GM18907 (cell line): Measurements from ENCODE around the gene LTA.

Experiments
- ATAC-seq: cut with Tn5 transposase; IDR thresholded peaks from one replicate; pipeline ENCODE4 v1.9.1; 2021; ENCODE audit warnings: mild to moderate bottlenecking, moderate library complexity; ENCODE audit not compliant: unreplicated experiment

The LTA gene, protein sequence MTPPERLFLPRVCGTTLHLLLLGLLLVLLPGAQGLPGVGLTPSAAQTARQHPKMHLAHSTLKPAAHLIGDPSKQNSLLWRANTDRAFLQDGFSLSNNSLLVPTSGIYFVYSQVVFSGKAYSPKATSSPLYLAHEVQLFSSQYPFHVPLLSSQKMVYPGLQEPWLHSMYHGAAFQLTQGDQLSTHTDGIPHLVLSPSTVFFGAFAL

DNA sequence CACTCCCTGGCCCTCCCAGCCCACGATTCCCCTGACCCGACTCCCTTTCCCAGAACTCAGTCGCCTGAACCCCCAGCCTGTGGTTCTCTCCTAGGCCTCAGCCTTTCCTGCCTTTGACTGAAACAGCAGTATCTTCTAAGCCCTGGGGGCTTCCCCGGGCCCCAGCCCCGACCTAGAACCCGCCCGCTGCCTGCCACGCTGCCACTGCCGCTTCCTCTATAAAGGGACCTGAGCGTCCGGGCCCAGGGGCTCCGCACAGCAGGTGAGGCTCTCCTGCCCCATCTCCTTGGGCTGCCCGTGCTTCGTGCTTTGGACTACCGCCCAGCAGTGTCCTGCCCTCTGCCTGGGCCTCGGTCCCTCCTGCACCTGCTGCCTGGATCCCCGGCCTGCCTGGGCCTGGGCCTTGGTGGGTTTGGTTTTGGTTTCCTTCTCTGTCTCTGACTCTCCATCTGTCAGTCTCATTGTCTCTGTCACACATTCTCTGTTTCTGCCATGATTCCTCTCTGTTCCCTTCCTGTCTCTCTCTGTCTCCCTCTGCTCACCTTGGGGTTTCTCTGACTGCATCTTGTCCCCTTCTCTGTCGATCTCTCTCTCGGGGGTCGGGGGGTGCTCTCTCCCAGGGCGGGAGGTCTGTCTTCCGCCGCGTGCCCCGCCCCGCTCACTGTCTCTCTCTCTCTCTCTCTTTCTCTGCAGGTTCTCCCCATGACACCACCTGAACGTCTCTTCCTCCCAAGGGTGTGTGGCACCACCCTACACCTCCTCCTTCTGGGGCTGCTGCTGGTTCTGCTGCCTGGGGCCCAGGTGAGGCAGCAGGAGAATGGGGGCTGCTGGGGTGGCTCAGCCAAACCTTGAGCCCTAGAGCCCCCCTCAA lies at the start of gene LTA:
Gene LTA, plus strand, starts transcription at position 249 of the 871 bp plus-strand sequence. Its CDS starts 454 bp downstream, at position 703.
- ATAC-seq, result peak; percentile 43

DNA sequence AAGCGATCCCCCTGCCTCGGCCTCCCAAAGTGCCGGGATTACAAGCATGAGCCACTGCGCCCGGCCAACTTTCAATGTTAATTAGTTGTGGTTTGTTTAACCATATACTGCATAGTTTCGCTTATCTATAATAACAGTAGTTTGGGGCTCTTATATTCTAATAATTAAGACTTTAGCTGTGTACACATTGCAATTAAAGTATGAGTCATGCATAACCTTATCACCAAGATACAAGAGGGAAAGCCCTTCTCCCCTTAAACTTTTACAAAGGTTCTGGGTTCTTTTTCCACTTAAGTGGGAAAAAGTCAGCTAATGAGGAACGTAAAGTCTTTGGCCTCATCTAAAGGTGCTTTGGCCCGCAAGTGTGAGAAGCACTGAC lies 46.5 kb upstream of the LTA start:
- no peak for ATAC-seq

DNA sequence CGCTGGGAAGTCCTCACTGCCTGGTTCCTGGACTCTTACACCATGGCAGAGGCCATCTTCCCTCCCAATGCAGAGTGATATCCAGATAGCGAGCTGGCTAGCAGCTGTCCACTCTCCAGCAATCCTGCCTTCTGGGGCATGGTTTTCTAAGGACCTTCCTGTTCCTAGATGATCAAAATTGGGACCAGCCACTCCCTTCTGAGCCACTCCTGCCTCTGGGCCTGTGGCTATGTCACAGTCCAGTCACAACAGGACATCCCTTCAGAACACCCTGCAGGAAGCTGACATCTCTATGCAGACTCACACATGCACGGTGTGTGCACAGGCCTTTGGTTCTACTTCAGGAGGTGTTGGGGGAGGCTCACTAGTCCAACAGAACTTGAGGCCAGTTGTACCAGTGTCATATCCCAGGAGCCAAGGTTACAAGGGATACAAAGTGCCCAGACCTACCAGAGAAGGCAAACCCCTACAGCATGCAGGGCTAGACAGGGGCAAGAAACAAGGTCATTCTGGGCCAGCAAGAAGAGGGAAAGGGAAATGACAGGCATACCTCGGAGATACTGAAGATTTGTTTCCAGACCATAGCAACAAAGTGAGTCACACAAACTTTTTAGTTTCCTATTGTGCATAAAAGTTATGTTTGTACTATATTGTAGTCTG lies 46.0 kb upstream of the LTA start:
- no peak for ATAC-seq

DNA sequence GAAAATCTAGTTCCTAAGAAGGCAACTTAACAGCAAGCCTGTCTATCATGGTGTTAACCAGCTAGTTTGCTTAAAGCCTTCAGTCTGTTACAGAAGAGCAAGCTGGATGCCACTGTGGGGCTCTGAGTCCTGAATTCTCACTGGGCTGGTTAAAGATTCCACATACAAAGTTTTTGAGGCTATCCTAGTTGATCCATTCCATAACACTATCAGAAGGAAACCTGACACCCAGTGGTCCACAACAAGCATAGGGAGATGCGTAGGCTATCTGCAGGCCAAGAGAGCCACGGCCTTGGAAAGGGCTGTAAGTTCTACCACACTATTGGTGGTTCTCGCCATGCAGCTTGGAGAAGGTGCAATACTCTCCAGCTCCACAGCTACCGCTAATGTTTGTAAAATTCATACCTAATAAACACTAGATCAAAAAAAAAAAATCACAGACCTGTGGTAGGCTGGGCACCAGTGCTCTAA lies 43.7 kb upstream of the LTA start:
- no peak for ATAC-seq

DNA sequence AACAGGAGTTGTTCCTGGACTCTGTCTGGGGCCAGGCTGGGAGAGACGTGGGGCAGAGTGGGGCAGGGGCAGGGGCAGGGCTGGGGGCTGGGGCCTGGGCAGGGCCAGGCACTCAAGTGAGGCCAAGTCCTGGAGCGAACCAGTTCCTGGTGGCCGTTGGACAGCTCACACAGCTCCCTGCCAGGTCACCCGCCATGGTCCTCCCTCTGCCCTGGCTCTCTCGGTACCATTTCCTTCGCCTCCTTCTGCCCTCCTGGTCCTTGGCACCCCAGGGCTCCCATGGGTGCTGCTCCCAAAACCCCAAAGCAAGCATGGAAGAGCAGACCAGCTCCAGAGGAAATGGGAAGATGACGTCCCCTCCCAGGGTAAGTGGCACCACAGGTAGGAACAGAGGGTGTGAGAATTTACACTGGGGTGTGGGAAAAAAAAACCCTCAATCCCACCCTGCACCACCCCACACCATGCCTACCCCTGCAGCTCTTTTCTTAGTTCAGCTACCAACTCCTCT lies 43.2 kb upstream of the LTA start, which contains the start of gene MCCD1:
Gene MCCD1, plus strand, starts transcription at position 142 of the 508 bp plus-strand sequence. Its CDS starts 53 bp downstream, at position 195.
- no peak for ATAC-seq

DNA sequence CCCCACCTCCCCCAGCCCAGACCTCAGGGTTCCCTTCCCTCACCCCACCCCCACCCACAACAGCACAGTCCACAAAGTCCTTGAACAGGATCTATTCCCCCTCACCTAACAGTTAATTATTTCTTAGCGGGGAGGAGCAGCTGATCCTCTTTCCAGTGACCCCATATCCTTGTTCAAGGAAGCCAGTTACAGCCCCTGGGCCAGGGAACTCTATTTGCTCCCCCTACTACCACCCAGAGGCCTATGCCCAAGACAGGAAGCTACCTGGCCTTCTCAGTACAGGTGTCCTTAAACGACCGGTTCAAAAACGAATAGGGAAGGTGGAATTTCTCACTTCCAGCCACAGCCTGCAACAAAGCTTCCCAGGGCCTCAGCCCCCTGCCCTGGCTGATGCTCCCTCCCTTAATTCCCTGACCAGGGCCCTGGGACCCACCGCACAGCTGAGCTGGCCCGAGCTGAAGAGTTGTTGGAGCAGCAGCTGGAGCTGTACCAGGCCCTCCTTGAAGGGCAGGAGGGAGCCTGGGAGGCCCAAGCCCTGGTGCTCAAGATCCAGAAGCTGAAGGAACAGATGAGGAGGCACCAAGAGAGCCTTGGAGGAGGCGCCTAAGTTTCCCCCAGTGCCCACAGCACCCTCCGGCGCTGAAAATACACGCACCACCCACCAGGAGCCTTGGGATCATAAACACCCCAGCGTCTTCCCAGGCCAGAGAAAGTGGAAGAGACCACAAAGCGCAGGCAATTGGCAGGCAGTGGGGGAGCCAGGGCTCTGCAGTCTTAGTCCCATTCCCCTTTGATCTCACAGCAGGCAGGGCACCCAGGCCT lies 42.5 kb upstream of the LTA start:
- ATAC-seq, result no peak

DNA sequence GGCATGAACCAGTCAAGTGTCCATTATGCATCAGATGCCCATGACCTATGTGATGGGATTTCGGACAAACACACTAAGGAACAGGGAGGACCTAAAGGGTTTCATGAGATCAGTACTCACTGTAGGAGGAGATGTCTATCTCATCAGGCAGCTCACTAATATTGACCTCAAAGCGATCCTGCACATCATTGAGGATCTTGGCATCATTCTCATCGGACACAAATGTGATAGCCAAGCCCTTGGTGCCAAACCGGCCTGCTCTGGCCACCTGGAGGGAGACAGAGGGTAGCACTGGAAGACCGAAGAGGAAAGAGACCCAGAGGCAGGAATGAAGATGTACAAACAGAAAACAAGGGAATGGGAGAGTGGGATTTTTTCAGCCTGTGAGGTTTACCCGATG lies 41.4 kb upstream of the LTA start:
- ATAC-seq, result no peak

DNA sequence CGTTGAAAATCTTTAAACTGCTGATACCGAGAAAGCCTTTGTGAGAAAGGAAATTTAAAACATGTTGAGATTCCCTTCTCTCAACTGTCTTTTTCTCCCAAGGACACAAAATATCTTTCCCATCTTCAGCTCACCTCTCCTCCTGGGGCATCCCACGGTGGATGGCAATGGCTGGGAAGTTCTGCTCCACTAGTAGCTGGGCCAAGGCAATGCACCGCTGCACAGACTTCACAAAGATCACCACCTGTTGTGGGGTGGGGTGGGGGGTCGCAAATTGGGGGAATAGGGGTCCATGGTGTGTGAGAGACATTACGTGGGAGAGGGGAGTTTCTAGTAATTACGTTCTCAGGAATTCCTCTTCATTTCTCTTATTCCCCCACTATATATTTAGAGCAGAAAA lies 40.9 kb upstream of the LTA start:
- no peak for ATAC-seq

DNA sequence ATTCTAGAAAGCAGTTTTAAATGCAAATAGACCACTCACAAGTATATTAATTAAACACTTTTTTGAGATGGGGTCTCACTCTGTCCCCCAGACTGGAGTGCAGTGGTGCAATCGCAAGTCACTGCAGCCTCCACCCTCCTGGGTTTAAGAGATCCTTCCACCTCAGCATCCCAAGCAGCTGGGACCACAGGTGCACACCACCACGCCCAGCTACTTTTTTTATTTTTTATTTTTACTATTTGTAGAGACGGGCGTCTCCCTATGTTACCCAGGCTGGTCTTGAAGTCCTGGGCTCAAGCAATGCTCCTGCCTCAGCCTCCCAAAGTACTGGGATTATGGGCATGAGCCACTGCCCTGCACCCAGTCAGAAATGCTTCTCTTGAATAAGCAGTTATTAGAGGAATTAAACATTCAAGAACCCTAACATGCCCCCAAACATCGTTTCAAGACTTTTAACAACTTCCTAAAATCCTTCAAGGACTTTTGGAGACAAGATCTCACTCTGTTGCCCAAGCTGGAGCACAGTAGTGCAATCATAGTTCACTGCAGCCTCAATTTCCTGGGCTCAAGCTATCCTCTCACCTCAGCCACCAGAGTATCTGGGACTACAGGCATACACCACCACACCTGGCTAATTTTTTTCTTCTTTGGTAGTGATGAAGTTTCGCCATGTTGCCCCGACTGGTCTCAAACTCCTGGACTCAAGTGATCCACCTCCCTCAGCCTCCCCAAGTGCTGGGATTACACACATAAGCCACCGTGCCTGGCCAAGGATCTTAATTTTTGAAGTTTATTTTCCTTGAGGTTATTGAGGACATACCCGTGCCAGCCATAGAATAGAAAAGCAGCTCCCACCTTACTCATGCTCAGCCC lies 40.1 kb upstream of the LTA start:
- ATAC-seq, result no peak

DNA sequence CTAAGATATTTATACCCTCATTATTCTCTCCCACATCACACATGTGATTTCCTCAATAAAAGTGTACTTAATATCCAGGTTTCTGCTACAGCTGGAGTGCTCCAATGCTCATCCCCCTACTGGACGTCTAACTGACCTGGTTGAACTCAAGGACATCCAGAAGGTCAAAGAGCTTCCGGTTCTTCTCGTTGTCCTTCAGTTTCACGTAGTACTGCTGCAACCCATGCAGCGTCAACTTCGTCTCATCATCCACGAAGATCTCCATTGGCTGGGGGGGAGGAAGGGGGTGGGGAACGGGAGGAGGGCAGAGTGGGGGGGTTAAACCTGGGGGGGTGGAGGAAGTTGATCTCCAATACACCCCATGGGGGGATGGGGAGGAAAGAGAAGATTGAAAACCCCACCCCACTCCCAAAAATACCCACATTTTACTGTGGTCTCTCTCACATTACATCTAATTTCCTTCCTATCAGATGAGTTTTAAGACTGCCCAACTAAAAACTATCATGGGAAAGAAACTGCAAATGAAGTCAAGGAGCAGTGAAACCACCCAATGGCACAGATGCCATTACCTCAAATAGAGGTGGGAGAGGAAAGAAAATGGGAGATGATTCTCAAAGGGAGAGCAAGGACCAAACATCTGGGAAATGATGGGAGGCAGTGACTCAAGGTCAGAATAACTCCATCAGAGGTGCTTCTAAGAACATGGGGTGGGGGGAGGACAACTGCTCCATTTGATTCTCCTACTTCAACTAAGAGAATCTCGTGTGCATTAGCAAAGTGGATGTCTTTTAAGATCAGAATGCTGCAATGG lies 39.2 kb upstream of the LTA start:
- ATAC-seq, result no peak

DNA sequence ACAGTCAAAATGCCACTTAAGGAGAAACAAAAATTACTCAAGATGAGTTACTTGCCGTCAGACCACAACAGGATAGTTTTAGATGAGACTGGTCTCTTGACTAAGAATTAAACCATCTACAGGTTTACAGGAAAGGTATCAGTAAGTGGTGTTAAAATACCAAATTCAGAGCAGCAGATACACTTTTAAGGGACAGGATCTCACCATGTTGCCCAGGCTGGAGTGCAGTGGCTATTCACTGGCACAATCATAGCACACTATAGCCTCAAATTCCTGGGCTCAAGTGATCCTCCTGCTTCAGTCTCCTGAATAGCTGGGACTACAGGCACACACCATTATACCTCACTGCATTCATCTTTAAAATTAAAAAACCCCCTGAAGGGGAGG lies 38.6 kb upstream of the LTA start:
- ATAC-seq, result no peak

DNA sequence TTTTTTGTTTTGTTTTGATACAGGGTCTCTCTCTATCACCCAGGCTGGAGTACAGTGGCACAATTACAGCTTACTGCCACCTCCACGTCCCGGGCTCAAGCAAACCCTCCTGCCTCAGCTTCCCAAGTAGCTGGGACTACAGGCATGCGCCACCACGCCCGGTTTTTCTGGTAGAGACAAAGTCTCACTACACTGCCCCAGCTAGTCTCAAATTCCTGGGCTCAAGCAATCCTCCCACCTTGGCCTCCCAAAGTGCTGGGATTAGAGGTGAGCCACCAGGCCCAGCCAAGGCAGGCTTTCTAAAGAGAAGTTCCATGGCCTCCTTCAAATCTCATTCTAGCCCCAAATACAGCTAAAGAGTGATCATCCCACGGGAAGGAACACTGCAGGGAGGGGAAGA lies 38.1 kb upstream of the LTA start:
- ATAC-seq, result no peak

DNA sequence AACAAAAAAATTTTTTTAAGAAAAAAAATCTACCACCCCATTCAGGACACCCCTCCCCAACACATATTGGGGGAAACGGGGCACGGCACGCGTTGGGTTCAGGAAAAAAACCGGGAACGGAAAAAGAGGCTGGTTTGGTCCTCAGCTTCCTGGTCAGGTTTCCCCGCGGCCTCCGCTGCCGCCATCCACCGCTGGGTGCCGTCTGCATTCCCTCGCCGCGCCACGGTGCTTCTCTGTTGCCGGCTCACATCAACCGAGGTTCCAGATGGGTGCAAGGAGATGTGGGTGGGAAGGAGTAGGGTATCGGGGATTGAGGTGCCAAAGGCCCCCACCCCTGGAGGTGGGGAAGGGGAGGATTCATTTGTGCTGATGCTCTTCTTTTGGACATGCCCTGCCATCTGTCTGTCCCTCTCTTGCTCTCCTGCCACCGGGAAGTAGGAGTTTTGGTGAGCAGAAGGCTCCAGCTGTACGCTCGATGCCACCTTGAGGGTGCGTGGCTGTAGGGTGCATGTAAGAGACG lies 37.5 kb upstream of the LTA start:
- no peak for ATAC-seq

DNA sequence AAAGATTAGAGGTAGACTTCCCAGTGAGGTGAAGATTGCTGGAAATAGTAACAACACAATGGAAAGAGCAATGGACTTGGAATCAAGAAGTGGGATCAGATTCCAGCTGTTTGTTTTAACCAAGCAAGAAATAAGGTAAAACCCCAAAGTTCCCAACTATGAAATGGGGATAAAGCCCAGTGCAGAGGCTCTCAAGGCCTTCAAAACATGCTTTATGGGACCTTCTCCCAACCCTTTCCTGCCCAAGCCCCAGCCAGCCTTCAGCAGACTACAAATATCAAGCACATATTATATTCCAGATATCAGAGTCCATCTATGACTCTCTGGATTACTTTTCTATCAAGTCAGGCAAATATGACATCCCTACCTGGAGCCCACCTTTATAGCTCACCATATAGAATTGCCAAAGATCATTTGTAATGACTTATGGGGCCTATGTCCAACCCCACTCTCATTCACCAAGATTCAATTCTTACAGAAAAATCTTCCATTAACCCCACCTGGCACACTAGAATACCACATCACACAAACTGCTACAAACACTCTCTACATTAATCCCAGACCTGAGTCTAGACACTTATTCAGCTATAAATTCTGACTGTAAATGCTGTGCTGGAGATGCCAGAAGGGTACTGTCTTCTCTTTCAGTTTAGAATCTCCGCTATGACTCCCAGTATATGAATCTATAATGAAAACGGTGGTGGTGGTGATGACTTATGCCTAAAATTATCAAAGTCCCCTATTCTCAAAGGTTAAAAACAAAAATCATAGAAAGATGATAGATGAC lies 36.4 kb upstream of the LTA start:
- ATAC-seq, result no peak

DNA sequence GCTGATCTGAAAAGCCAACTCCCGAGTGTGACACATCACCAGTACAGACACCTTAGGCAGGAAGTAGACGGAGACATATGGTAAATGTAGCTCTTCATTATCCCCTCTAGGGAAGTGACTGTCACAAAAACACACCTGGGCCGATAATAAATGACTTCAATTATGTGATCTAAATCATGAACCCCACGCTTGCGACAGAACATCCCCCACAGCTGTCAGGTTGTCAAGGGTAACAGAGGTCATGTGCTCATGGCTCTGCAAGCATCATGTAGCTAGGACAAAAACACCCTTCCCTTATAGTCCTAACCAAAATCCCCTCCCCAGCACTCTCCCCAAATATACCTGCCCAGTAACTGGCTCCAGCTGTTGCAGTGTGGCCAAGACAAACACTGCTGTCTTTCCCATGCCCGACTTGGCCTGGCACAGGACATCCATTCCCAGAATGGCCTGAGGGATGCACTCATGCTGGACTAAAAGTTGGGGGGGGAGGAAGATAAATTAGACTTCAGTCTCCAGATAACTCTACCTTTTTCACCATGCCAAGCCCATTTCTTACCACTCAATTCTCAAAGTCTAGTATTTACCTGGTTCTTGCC lies 33.2 kb upstream of the LTA start:
- no peak for ATAC-seq

DNA sequence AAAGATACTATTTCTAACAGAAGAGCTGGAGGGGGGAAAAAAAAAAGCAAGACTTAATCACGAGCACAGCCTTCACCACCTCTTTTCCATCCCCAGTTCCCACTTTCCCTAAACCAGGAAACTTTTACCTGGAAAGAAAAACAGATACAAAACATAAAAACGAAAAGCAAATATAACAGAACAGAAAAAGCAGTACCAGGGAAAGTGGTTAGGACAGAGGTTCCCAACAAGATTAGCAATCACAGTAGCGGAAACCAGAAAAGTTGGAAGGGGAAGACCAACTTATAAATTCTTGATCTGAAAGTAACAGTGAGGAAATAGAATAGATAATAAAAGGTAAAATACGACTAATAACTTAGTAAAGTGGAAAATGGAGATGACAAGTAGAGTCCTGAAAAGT lies 31.4 kb upstream of the LTA start:
- no peak for ATAC-seq

DNA sequence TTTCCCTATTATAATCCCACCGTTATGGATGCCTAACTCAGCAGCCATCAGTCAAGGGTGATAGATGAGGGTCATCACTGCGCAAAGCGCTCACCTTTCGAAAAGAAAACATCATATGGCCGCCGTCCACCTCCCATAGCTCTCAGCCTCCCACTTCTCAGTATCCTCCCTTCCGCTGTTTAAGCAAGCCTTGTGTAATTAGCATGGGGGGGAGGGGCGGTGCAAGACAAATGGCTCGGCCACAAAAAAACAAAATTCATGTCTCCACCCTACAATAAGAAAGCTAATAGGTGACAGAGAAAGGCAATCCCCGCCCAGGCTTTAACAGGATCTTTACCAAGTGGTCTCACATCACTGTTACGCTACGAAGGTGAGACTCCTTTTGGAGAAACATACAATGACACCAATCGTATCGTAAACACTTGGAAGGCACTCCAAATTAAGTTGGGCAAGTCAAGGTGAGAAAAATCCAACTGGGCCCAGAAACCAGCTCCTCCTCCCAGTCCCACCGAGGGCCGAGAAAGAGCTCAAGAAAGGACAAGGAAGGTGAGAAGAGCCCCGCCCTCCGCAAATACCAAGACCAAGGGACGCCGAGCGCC lies 30.9 kb upstream of the LTA start:
- peak; percentile 9 for ATAC-seq
